HG03103 (cell line): ENCODE results near the gene TMEM187.

Experiments used
- ATAC-seq: cut with Tn5 transposase; IDR thresholded peaks from one replicate; pipeline ENCODE4 v1.9.1; 2021; ENCODE audit warnings: low read depth; ENCODE audit not compliant: unreplicated experiment

TMEM187 gene

DNA sequence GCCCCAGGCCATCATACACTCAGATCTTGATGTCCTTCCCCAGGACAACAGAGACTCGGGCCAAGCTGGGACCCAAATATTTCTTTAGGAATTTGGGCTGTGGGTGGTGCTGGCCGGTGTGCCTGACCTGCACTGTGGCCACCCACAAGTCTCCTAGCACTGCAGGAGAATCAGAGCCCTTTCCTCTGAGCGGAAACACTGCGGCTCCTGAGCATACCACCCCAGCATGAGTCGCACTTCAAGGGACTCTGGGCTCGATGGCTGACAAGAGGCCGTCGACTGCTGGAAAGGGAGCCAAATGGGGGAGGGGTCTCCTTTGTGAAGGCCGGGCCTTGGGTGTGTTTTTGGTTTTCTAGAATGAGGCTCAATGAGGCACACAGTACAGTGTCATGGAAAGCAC is 60.1 kb downstream of the TMEM187 start:
- ATAC-seq: no peak
